Activated CD4-positive, alpha-beta T cell treated with anti-CD3 and anti-CD28 coated beads for 24 hours (primary cell): Measurements from ENCODE around the gene CNFN.

Source experiments
- DNase-seq, 2 donors: peaks; one replicate each; pipeline ENCODE4 v3.0.0-alpha.2; 2020; ENCODE audit warnings: low read depth in 2 of 2

CNFN gene

GRCh38 chr19:42375415-42376176, 14.5 kb downstream of the CNFN start:
- no peak for DNase-seq

DNA sequence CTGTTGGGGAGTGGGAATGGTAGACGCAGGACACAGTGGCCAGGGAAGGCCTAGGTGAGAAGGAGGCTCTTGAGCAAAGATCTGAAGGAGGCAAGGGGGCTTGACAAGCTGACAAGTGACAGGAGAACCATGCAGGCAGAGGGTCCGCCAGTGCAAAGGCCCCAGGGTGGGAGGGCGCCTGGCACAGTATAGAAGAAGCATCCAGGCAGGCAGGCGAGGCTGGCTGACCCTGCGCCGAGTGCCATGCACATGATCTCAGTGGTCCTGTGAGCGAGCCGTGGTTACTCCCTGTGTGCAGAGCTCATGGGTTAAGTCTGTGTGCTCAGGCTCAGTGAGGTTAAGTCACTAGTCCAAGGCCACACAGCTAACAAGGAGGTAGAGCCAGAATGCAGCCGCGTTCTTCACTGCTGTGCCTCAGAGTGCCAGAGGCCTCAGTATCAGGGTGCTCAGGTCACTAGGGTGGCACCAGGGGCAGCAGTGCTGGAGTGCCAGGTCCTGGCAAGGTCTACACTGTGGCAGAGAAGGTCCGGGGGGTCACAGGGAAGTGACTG, 15.2 kb downstream of the CNFN start:
- no peak for DNase-seq

GRCh38 chr19:42370626-42371175, 19.4 kb downstream of the CNFN start:
- DNase-seq, result no peak

GRCh38 chr19:42370068-42370520, 20.0 kb downstream of the CNFN start:
- DNase-seq, result no peak

DNA sequence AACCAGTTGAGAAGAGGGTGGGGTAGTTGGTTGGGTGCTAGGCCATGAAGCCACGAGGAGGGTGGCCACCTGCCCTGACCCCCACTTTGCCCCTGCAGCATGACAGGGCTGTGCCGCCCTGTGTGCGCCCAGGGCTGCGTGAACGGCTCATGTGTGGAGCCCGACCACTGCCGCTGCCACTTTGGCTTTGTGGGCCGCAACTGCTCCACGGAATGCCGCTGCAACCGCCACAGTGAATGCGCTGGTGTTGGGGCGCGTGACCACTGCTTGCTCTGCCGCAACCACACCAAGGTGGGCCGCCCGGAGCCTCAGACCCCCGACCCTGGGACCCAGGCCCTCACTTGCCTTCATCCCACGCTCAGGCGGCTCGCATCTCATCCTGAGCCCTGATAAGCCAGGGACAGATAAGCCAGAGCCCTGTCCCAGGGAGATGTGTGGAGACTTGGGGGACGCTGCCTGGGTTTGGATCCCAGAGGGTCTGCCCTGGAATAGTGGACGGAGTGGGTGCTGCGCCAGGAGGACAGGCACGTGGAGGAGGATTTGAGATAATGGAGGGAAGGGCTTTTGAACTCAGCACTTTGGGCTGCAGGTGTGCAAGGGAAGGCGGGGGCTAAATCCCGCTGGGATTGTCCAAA, 20.5 kb downstream of the CNFN start:
- no peak for DNase-seq

- no peak for DNase-seq
Observed at GRCh38 chr19:42368765-42369164, 21.3 kb downstream of the CNFN start.

DNA sequence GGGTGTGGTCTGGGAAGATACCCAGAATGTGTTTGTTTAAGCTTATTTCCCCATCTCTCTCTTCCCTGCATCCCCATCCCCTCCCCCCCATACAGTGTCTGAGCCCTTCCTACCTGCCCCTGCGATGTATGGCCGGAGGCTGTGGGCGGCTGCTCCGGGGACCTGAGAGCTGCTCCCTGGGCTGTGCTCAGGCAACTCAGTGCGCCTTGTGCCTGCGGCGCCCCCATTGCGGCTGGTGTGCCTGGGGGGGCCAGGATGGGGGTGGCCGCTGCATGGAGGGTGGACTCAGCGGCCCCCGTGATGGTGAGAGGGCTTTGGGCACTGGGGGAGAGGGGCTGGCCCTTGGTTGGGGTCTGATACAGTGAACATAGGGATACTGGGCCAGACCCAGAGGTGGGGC, 21.7 kb downstream of the CNFN start:
- DNase-seq, result no peak

DNA sequence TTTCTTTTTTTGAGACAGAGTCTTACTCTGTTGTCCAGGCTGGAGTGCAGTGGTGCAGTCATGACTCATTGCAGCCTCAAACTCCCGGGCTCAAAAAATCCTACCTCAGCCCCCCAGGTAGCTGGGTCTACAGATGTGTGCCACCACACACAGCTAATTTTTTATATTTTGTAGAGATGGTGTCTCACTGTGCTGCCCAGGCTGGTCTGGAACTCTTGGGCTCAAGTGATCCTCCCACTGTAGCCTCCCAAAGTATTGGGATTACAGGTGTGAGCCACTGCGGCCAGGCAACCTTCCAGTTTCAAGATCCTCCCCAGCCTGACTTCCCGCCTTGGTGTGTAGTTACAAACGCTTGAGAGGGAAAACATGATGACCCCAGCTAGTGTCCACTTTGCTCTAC, 22.2 kb downstream of the CNFN start:
- DNase-seq, result no peak

- no peak for DNase-seq
Observed at GRCh38 chr19:42366673-42367072, 23.4 kb downstream of the CNFN start.

DNA sequence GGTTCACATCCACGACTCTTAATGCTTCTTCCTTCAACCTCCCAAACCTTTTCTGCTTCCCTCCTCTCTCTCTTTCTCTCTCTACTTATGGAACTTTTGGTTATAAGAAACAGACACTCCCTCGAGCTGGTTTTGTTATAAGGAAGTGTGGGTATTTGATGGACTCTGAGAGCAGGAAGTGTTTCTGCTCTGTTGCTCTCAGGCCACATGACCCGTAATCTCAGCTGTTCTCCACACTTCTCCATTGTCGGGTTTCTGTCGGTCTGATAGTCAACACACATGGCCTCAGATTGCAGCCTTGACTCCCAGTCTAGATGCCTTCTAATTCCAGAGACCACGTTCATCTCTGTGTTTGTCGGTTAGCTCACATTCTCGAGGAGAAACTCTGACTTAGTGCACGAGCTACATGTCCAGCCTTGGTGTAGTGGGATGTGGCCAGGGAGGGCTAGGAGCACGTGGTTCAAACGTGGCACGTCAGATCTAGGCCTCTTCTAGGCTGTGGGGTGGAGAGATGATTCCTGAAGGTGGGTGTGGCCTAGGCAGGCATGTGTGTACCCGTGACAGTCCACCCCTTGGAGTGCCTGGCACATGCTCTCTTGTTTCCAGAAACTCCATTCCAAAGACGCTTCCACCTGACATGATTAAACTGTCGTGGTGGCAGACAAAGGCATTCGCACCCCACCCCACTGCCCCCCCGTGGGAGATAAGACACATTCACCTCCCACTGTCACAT, 26.3 kb downstream of the CNFN start:
- no peak for DNase-seq

- no peak for DNase-seq
Observed at GRCh38 chr19:42362891-42363440, 27.1 kb downstream of the CNFN start.

DNA sequence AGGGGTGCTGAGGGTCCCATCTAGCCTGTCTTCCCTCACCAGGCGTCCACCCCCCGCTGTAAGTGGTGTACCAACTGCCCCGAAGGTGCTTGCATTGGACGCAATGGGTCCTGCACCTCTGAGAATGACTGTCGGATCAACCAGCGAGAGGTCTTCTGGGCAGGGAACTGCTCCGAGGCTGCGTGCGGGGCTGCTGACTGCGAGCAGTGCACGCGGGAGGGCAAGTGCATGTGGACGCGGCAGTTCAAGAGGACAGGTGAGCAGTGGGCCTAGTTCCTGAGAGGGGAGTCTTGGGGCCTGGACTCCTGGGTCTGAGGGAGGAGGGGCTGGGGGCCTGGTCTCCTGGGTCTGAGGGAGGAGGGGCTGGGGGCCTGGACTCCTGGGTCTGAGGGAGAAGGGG, 27.8 kb downstream of the CNFN start:
- no peak for DNase-seq

DNA sequence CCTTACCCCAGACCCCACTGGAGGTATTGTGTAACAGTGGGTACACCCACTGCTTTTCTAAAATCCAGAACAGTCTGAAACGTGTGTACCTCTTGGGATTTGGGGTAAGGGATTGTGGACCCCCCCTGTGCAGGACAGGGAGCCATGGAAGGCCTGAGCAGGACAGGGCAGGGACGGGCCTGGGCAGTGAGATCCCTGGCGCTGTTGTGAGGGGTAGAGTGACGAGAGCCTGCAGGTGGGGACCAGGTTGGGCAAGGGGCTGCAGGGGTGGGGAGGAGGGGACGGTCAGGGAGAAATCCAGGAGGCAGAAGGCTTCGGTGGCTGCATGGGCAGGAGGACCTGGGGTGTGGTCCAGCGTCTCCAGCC, 28.6 kb downstream of the CNFN start:
- DNase-seq, result no peak

- no peak for DNase-seq
Observed at GRCh38 chr19:42360787-42361544, 29.1 kb downstream of the CNFN start.

DNA sequence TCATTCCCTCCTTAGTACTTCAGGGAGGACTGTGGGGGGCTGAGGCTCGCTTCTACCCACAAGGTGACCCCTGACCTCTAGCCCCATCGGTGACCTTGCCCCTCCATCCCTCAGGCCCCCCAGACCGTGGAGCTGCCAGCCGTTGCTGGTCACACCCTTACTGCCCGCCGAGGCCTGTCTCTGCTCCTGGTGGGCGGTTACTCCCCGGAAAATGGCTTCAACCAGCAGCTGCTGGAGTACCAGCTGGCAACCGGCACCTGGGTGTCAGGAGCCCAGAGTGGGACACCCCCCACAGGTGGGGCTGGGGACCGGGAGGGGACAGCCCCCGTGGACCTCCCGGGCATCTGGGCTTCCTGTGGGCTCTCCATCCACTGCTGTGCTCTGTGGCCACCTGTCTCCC, 32.8 kb downstream of the CNFN start:
- no peak for DNase-seq

- DNase-seq, result no peak
Observed at GRCh38 chr19:42356686-42357085, 33.4 kb downstream of the CNFN start.

DNA sequence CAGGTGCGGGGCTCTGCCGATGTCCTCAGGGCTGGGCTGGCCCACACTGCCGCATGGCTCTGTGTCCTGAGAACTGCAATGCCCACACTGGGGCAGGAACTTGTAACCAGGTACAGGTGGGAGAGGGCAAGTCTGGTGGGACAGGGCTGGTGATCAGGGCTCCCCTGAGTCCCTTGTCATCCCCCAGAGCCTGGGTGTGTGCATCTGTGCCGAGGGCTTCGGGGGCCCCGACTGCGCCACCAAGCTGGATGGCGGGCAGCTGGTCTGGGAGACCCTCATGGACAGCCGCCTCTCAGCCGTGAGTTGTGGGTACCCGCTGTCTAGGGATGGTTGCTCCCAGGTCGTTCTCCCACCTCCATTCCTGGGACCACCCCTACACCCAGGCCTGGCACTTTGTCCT, 34.2 kb downstream of the CNFN start:
- DNase-seq, result no peak

- DNase-seq, result no peak
Observed at GRCh38 chr19:42353341-42354015, 36.6 kb downstream of the CNFN start.

GRCh38 chr19:42352301-42353259, 37.5 kb downstream of the CNFN start:
- no peak for DNase-seq
